Astrocyte of the spinal cord (primary cell): ENCODE data around the gene ZNF845.
"Not testable (repeated sequence)": the region's sequence is repeated elsewhere in the genome, so short reads cannot be mapped to it uniquely, and the experiment has no call there.

Experiments used
- DNase-seq: peaks from one replicate; pipeline ENCODE4 v3.0.0; 2011; ENCODE audit warnings: low read depth, low spot score
- H3K4me3 ChIP-seq: 2 replicates; pipeline ENCODE4 v1.5.1; 2011; ENCODE audit warnings: low read depth, mild to moderate bottlenecking, low read length, moderate library complexity
- in situ Hi-C: cut with HindIII; loops from 2 replicates; pipeline ENCODE4 v1.10.0; 2017; ENCODE audit warnings: low sequenced_read_pairs
- TF ChIP-seq, protein P1 (sequence below): IDR thresholded peaks from 2 replicates; pipeline ENCODE4 v1.5.1; 2012; ENCODE audit warnings: low read depth, mild to moderate bottlenecking, low read length, inconsistent platforms

Gene ZNF845

DNA sequence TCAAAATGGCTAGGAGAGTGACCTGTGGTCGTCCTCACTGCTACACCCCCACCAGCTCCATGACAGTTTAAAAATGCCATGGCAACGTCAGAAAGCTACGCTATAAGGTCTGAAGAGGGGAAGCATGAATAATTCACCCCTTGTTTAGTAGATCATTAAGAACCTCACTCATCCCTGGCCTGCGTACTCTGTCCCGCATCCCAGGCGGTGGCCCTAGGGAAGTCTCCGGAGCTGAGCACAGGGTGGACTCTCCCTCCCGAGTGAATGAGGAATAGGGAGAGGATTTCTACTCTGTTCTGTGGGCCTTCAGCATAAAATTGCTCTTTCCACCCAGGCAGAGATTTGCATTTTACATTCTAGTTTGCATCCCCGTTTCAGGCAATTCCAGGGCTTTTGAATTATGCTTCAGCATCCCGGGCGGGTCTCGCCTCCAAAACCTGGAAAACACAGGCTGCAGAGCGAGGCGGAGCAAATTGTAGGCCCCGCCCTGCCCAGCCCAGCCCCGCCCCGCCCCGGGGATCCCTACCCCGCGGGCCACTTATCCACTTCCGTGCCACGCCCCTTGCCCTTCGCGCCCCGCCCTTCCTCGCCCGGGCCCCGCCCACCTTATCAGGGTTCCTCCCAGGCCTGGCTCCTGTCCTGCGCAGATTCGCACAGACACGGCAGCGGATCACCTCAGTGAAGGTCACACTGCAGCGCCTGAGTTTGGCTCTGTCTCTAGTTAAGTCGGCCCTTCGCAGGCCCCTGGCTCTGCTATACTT lies 24.5 kb downstream of the ZNF845 start:
- H3K4me3 ChIP-seq: no peak overlapping the region
- TF ChIP-seq, protein P1, sequence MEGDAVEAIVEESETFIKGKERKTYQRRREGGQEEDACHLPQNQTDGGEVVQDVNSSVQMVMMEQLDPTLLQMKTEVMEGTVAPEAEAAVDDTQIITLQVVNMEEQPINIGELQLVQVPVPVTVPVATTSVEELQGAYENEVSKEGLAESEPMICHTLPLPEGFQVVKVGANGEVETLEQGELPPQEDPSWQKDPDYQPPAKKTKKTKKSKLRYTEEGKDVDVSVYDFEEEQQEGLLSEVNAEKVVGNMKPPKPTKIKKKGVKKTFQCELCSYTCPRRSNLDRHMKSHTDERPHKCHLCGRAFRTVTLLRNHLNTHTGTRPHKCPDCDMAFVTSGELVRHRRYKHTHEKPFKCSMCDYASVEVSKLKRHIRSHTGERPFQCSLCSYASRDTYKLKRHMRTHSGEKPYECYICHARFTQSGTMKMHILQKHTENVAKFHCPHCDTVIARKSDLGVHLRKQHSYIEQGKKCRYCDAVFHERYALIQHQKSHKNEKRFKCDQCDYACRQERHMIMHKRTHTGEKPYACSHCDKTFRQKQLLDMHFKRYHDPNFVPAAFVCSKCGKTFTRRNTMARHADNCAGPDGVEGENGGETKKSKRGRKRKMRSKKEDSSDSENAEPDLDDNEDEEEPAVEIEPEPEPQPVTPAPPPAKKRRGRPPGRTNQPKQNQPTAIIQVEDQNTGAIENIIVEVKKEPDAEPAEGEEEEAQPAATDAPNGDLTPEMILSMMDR: no peak
- in situ Hi-C loops: no loop called here
- DNase-seq: no peak

DNA sequence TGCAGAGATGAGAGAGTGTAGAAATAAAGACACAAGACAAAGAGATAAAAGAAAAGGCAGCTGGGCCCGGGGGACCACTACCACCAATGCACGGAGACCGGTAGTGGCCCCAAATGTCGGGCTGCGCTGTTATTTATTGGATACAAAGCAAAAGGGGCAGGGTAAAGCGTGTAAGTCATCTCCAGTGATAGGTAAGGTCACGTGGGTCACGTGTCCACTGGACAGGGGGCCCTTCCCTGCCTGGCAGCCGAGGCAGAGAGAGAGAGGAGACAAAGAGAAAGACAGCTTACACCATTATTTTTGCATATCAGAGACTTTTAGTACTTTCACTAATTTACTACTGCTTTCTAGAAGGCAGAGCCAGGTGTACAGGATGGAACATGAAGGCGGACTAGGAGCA lies 26.5 kb downstream of the ZNF845 start:
- in situ Hi-C loops, H3K4me3 ChIP-seq, DNase-seq: not testable (repeated sequence)

DNA sequence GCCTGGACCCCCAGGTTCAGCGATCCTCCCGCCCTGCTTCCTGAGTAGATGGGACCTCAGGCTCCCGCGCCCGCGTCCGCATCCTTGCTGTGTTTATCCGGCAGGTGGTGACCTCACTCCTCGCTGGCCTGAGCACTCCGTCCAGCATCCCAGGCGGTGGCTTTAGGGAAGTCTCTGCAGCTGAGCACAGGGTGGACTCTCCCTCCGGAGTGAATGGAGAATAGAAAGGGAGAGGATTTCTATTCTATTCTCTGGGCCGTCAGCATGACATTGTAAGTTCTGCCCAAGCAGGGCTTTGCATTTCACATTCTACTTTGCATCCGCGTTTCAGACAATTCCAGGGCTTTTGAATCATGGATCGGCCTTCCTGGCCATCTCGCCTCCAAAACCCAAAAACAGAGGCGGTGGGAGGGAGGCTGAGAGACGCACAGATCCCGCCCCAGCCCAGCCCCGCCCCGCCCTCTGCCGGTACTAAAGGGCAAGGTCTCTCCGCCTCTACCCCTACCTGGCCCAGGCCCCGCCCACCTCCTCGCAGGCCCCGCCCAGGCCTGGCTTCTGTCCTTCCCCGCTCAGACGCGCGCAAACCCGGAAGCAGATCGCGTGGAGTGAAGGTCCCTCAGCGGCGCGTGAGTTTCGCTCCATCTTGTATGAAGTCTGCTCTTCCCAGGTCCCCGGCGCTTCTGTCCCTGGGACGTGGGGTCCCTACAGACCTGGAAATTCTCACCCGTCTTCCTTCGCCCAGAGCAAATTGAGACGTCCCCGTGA lies 31.8 kb downstream of the ZNF845 start, which contains the start of gene ZNF525:
Gene ZNF525, plus strand, starts transcription at position 572 of the 765 bp plus-strand sequence. CDS start 6,577 bp downstream, outside the sequence.
- TF ChIP-seq, protein P1: no peak
- DNase-seq: peak; percentile 69
- peak within 1 kb of the TSS; percentile 77 for H3K4me3 ChIP-seq
- in situ Hi-C loops: no loop called here

DNA sequence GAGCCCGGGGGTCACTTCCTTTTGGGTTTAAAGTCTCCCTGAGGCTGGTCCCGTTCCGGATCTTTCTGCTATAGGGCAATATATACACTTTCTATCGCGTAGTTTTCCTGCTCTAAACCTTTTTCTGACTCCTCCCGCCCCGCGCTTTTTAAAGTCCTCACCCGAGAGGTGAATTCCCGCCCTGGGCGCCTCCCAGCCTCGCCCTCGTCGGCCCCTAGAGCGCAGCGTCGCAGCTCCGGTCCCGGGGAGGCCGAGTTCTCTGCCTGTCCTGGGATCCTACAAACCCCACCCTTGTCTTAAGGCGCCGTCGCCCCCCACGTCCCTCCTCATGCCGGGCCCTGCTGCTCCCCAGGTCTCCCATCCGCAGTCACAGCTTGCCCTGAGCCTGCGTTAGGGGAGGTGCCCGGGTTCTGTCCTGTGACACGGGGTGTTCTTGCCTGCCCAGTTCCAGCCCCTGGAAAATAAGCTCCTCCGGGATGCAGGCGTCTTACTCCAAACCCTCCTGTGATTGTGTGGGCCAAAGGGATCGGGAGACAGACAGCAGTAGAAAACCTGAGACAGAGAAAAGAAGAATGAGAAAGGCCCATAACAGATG lies 32.4 kb downstream of the ZNF845 start:
- peak overlapping the region; percentile 77 for H3K4me3 ChIP-seq
- no peak for DNase-seq
- TF ChIP-seq, protein P1: no peak
- in situ Hi-C loops: no loop called here

DNA sequence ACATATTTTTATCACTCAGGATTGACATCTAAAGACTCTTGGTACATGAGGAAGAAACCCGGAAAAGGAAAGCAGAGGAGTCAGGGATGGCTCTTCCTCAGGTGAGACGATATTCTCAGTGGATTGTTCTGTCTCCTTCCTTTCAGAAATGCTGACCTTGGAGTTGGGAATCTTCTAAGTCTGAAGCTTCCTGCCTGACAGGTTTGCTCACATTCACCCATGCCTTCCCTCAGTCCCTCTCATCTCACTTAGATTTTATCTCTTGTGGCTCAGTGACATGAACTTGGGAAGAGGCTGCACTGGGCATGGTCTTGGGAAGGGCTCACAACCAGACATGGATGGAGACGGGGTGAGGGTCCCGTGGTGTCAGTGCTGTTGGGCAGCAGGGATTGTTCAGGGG lies 38.6 kb downstream of the ZNF845 start:
- no peak for DNase-seq
- TF ChIP-seq, protein P1: no peak
- in situ Hi-C loops: no loop called here
- H3K4me3 ChIP-seq: no peak overlapping the region

DNA sequence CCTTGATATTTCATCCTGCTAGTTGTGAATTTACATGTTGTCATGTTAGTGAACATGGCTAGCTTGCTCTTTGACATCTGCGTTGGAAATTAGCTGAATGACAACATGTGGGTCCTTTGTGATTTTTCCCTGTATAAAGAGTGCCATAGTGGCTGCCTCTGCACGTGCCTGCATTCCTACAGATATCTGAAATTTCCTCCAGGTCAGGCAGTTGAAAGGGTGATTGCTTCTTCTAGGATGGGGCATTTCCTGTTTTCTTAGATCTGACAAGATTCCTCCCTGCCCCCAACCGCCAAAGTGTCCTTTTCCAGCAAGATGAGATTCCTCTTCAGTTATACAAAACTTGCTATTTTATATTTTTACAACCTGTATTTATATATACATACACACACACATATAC lies 40.7 kb downstream of the ZNF845 start:
- H3K4me3 ChIP-seq: no peak overlapping the region
- in situ Hi-C loops: no loop called here
- TF ChIP-seq, protein P1: no peak
- DNase-seq: no peak

DNA sequence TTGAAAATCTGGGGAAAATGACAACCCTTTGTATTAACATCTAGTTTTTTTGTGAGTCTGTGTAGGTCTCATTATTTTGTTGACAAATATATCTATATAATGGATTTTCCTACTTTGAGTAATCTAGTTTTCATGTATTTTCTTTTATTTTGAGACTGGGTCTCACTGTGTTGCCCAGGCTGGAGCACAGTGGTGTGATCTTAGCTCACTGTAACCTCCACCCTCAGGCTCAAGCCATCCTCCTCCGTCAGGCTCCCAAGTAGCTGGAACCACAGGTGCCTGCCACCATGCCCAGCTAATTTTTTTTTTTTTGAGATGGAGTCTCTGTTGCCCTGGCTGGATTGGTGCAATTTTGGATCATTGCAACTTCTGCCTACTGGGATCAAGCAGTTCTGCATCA lies 41.2 kb downstream of the ZNF845 start:
- no peak overlapping the region for H3K4me3 ChIP-seq
- TF ChIP-seq, protein P1: no peak
- DNase-seq: no peak
- in situ Hi-C loops: no loop called here
